ENCODE results near the gene TOGARAM2.
"Not testable (repeated sequence)": the region's sequence is repeated elsewhere in the genome, so short reads cannot be mapped to it uniquely, and the experiment has no call there.

The TOGARAM2 gene

GRCh38 chr2:28976584-28976983 is 4.5 kb upstream of the TOGARAM2 start:
- DNase-seq = no peak

GRCh38 chr2:28977176-28977875 is 3.8 kb upstream of the TOGARAM2 start:
- DNase-seq = no peak

GRCh38 chr2:28978001-28978400 is 3.1 kb upstream of the TOGARAM2 start:
- not testable (repeated sequence) for DNase-seq

GRCh38 chr2:28978606-28979005 is 2.5 kb upstream of the TOGARAM2 start:
- no peak for DNase-seq

DNA sequence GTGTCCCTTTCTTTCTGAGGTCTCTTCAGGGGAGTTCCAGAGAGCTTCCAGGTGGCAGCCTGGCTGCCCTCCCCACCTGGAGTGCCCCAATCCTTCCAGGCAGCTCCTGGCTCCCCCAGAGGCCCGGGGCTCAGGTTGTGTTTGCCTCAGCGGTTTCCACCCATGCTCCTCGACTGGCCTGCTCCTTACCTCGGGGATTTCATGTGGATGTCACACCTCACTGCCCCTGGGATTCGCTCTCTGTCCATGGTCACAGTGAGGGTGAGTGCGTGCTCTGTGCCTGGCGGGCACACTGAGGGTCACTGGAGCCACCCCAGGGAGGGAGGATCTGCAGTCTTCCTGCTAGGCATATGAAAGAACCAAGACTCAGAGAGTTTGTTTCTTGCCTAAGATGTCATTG is 2.1 kb upstream of the TOGARAM2 start:
- no peak for DNase-seq

DNA sequence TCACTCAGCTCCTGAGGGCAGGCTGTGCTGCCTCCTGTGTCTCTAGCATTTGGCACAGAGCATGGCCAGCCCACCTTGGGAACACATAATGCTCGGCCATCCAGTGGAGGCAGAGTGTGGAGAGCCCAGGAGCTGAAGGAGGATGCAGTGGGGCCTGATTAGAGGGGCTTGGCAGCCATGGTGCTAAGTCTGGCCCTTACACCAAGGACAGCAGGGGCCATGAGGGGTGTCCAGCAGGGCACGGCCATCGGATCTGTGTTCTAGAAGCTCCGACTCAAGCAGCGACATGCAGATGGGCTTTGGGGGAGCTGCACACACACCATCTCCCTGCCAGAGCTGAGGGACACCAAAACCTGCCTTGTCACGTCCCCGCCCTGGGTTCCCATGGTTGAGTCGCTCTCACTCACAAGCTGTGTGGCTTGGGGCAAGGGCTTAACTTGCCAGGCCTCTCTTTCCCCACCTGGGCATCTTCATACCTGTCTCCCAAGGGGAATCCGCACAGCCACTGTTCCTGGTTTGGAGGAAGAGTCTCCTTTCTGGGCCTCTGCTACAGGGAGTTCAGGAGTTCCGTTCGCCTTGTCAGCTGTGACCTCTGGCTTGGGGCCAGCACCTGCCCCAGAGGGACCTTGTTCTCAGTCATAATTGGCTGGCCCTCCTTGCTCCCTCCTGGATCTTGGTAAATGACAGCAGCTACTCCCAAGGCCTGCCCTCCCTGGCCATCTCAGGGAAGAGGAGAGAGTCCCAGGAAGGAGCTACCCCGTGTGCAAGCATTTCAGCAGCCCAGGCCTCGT is 1.3 kb upstream of the TOGARAM2 start:
- DNase-seq = no peak

DNA sequence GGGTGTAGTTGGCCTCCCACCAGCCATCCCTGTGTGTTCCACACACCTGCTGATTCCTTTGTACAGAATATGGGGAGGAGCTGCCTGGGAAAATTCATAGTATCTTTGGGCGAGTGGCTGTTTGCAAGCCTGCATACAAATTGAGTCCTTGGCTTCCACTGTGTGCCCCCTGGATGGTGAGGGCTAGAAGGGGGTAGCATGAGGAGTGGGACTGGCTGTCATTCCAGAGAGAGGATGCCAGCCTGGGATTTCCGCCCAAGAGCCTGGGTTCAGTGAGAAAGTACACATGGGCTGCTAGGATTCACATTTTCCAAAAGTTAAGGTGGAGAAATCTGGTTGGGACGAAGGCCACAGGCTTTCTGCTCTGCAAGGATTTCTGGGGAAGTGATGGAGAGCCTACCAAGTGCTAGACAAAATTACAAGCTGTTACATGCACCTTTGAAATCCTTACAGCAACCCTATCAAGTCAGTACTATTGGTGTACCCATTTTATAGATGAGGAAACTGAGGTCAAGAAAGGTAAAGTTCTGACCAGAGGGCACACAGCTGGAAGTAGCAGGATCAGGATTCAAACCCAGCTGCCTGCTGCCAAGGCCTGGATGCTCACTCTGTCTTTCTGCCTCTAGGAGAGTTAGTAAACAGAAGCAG is 606 bp upstream of the TOGARAM2 start:
- DNase-seq = peak in 13 of 56 donors; percentile 20 to 55 (median 36)

GRCh38 chr2:28981620-28982376 is 700 bp downstream of the TOGARAM2 start:
- no peak for DNase-seq

DNA sequence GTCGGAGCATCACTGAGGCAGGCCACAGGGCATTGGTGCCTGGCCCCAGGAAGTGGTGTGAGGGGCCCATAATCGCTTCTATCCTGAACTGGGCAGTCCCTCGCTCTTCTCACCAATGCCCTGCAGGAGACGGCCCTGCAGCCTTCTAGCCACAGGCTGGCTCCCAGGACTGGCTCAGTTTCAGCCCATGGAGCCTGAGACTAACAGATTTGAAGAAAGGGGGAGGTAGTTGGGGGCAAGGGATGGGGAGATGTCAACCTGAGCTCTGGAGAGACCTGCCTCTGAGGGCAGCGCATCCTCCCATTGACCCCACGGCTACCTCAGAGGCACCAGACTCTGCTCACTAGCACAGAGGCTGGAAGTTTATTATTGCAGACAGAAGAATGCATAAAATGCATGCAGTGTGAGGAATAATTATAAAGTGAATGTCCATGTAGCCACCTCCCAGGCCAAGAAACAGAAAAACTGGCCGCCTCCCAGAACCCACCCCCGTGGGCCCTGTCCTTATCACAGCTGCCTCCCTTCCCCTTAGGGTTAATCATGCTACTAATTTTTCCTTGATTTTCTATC is 1.4 kb downstream of the TOGARAM2 start:
- DNase-seq = no peak

GRCh38 chr2:28986429-28986828 is 5.3 kb downstream of the TOGARAM2 start:
- DNase-seq = no peak

DNA sequence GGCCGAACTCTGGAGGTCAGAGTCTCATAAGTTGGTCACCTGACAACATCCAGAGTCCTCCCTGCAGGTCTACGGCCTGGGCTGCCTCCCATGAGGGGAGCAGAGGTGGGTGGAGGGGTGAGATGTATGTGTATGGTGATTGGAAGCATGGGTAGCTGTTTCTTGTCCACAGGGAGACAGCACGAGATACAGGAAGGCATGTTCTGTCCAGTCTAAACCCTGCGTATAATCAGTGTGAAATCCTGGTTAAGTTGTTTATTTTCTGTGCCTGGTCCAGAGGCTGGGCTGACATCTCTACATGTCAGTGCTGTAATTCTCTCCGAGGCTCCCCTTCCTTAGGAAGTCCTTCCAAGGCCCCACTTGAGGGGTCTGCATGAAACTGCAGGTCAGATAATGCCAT is 8.9 kb downstream of the TOGARAM2 start:
- no peak for DNase-seq

GRCh38 chr2:28990445-28990844 is 9.3 kb downstream of the TOGARAM2 start:
- no peak for DNase-seq

GRCh38 chr2:28991021-28991420 is 9.9 kb downstream of the TOGARAM2 start:
- DNase-seq = peak in 9 of 56 donors; percentile 7 to 51 (median 31)

- DNase-seq = no peak
Observed at GRCh38 chr2:28991460-28991859, 10.4 kb downstream of the TOGARAM2 start.

DNA sequence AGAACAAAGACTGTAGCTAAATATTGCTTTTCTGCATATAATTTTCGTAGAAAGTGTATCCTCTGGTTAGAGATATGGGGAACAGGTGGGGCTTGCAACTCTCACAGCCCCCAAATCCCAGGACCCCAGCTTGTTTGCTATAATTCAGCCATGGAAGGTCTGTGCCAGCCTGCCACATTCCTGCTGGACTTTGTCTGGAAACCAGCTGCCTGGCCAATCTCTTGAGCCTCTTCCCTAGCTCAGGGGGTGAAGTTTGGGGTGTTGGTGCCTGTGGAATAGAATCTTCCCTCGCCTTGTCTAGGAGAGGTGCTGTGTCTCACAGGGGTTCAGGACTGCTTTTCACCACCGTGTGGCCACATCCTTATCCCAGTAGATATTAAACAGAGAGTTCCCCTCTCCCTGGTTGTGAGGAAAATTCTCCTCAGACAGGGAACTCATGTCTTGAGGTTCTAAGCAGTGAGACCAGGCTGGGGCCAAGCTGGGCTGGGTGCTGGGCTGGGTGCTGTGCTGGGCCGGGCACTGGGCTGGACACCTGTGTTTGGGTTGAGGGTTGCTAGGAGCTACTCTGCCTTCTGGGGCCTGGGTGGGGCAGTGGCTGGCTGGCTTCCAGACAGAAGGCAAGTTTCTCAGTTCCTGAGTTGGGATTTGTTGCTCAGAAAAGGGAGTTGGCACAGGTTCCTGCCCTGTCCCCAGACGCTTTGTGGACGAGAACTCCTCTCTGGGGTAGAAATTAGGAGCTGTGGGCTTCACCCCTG is 12.3 kb downstream of the TOGARAM2 start:
- no peak for DNase-seq

DNA sequence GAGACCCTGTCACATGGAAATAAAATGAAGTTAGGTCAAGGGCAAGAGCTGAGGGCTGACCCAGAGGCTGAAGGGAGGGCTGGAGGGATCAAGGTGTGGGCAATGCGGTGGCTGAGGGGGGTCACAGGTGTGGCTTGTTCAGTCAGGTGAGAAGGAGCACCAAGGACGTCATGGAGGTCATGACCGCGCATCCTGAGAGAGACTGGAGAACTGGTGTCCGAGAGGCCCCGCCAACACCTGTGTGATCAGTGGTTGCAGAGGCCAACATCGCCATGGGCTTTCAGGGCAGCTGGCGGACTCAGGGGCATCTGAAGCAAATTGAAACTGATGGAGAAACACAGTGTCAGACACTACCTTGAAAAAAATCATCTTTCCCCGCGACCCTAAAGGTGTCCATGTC is 13.0 kb downstream of the TOGARAM2 start:
- no peak for DNase-seq

DNA sequence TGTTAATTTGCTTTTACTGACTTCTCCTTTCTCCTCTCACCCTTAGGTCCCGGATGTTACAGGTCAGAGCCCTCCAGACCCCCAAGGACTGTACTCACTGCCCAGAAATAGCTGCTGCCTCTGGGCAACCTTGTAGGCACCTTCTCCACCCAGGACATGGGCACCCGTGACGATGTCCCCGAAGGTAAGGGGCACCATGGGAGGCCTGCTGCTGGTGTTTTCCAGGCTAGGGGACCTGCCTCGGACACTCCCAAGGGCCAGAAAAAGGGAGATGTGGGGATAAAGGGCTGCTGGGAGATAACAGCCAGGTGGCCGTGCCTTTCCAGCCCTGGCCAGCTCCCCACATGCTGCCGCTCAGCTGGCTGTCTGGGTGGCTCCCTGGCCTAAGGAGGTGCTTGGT is 13.6 kb downstream of the TOGARAM2 start:
- DNase-seq = no peak

- no peak for DNase-seq
Observed at GRCh38 chr2:28995765-28996750, 15.0 kb downstream of the TOGARAM2 start.

- DNase-seq = peak in 11 of 56 donors; percentile 3 to 60 (median 14)
Observed at GRCh38 chr2:28997237-28997846, 16.2 kb downstream of the TOGARAM2 start.

Data from nucleus accumbens (tissue), 56 donors.